Measurements from ENCODE around the gene OSMR. TPM values are rescaled to one million over a fixed set of nuclear protein-coding genes. Genes with fewer than 3 reads are reported as not detected.

The OSMR gene
- total and polyA plus RNA-seq, 12 donors = 3.9 to 33.4 (median 8.3) TPM

- H3K27ac ChIP-seq = no peak overlapping the region
- H3K27me3 ChIP-seq = no peaks in the 10 kb centered on the region
- 95 to 97% methylated on average over 5 of the region's 5 CpGs for WGBS, 2 donors
- no peaks in the 10 kb centered on the region for H3K9me3 ChIP-seq
- no peak overlapping the region for H3K4me3 ChIP-seq
- TF ChIP-seq CTCF (IDR thresholded peaks at IDR 0.05) = no peak
- intact Hi-C loops (cut with DNase I) = no loop called here
- peaks cover 0 to 88% (median 3%) of the 10 kb centered on the region in 9 donors for H3K36me3 ChIP-seq
- no peak for ATAC-seq
- DNase-seq = no peak
- peaks cover 0 to 3% (median 0%) of the 10 kb centered on the region in 9 donors for H3K4me1 ChIP-seq
Observed at GRCh38 chr5:38878391-38879077, 32.7 kb downstream of the OSMR start.

- TF ChIP-seq CTCF (IDR thresholded peaks at IDR 0.05) = no peak
- Histone ChIP-seq H3K4me1 (peaks cover 0 to 3% (median 0%) of the 10 kb centered on the region in 9 donors), H3K4me3 (no peak overlapping the region), H3K27me3 (no peaks in the 10 kb centered on the region), H3K36me3 (peaks cover 0 to 89% (median 3%) of the 10 kb centered on the region in 9 donors), H3K9me3 (no peaks in the 10 kb centered on the region), H3K27ac (no peak overlapping the region)
- no peak for DNase-seq
- 94 to 96% methylated on average over 7 of the region's 7 CpGs for WGBS, 2 donors
- intact Hi-C loops (cut with DNase I) = no loop called here
- no peak for ATAC-seq
Observed at GRCh38 chr5:38879078-38879460, 33.3 kb downstream of the OSMR start.

DNA sequence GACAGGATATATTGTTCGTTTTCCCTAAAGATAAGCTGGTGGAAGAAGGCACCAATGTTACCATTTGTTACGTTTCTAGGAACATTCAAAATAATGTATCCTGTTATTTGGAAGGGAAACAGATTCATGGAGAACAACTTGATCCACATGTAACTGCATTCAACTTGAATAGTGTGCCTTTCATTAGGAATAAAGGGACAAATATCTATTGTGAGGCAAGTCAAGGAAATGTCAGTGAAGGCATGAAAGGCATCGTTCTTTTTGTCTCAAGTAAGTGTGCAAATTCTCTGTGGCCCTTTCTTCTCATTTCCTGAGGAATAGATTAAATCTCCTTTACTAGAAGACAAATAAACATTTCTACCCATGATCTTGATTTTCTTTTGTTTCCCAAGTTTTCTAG lies 38.0 kb downstream of the OSMR start:
- H3K4me3 ChIP-seq = no peak overlapping the region
- no peak for DNase-seq
- no peaks in the 10 kb centered on the region for H3K27me3 ChIP-seq
- H3K9me3 ChIP-seq = no peaks in the 10 kb centered on the region
- no peak for TF ChIP-seq CTCF (IDR thresholded peaks at IDR 0.05)
- peaks cover 0 to 3% (median 0%) of the 10 kb centered on the region in 9 donors for H3K4me1 ChIP-seq
- H3K27ac ChIP-seq = no peak overlapping the region
- H3K36me3 ChIP-seq = peaks cover 0 to 96% (median 14%) of the 10 kb centered on the region in 9 donors
- ATAC-seq = no peak
- intact Hi-C loops (cut with DNase I) = no loop called here
- 54 to 59% methylated on average over 3 of the region's 3 CpGs for WGBS, 2 donors

DNA sequence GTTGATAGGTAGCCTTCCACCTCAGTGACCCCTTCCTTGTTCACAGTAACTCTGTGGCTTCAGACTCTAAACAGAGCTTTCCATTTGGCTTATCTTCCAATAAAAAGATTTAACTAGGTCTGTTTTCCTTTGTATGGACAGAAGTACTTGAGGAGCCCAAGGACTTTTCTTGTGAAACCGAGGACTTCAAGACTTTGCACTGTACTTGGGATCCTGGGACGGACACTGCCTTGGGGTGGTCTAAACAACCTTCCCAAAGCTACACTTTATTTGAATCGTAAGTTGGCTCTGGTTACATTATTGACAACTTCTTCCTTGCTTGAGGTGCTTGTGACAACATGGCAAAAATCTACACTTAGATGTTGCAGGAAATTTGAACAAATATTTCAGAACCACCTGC lies 39.4 kb downstream of the OSMR start:
- H3K9me3 ChIP-seq = no peaks in the 10 kb centered on the region
- 93% methylated on average over 3 of the region's 3 CpGs for WGBS, 2 donors
- H3K27me3 ChIP-seq = peaks cover 0 to 4% (median 0%) of the 10 kb centered on the region in 7 donors
- no peak for TF ChIP-seq CTCF (IDR thresholded peaks at IDR 0.05)
- peaks cover 0 to 3% (median 0%) of the 10 kb centered on the region in 9 donors for H3K4me1 ChIP-seq
- ATAC-seq (no peak), DNase-seq (no peak)
- no peak overlapping the region for H3K27ac ChIP-seq
- H3K4me3 ChIP-seq = no peak overlapping the region
- H3K36me3 ChIP-seq = peaks cover 0 to 96% (median 14%) of the 10 kb centered on the region in 9 donors
- intact Hi-C loops (cut with DNase I) = no loop called here

Measured in heart right ventricle (tissue), 16 donors.